ENCODE results near the gene AOAH. TPM values are rescaled to one million over a fixed set of nuclear protein-coding genes. Genes with fewer than 3 reads are reported as not detected.

The AOAH gene
- total and polyA plus RNA-seq, 11 donors = 0.65 to 42.0 (median 1.8) TPM

DNA sequence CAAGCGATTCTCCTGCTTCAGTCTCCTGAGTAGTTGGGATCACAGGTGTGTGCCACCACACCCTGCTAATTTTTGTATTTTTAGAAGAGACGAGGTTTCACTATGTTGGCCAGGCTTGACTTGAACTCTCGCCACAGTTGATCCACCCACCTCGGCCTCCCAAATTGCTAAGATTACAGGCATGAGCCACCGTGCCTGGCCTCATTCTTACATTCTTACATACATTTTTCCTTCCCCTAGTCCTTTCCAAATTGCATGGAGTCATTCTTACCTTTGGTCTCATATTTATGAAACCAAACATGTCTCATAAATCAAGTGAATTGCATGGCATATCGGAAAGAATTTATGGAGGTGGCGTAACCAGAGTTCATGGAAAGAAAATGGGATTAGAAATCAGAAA, 186.2 kb downstream of the AOAH start:
- H3K36me3 ChIP-seq = peaks cover 0 to 32% (median 0%) of the 10 kb centered on the region in 9 donors
- ATAC-seq (no peak), DNase-seq (no peak)
- WGBS, 4 donors = 75 to 89% (median 83%) methylated on average over 7 of the region's 7 CpGs
- intact Hi-C loops (cut with DNase I) = no loop called here
- no peaks in the 10 kb centered on the region for H3K9me3 ChIP-seq
- no peak overlapping the region for H3K27ac ChIP-seq
- TF ChIP-seq, protein P1, sequence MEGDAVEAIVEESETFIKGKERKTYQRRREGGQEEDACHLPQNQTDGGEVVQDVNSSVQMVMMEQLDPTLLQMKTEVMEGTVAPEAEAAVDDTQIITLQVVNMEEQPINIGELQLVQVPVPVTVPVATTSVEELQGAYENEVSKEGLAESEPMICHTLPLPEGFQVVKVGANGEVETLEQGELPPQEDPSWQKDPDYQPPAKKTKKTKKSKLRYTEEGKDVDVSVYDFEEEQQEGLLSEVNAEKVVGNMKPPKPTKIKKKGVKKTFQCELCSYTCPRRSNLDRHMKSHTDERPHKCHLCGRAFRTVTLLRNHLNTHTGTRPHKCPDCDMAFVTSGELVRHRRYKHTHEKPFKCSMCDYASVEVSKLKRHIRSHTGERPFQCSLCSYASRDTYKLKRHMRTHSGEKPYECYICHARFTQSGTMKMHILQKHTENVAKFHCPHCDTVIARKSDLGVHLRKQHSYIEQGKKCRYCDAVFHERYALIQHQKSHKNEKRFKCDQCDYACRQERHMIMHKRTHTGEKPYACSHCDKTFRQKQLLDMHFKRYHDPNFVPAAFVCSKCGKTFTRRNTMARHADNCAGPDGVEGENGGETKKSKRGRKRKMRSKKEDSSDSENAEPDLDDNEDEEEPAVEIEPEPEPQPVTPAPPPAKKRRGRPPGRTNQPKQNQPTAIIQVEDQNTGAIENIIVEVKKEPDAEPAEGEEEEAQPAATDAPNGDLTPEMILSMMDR (IDR thresholded peaks at IDR 0.05) = no peak
- no peak for TF ChIP-seq POLR2A (IDR thresholded peaks at IDR 0.05)
- H3K27me3 ChIP-seq = no peaks in the 10 kb centered on the region
- no peak overlapping the region for H3K4me3 ChIP-seq
- H3K4me1 ChIP-seq = no peaks in the 10 kb centered on the region

GRCh38 chr7:36535866-36536664, 188.2 kb downstream of the AOAH start:
- 89 to 90% (median 90%) methylated on average over 9 of the region's 9 CpGs for WGBS, 4 donors
- ATAC-seq (no peak), DNase-seq (no peak)
- Histone ChIP-seq H3K4me1 (no peaks in the 10 kb centered on the region), H3K36me3 (peaks cover 0 to 30% (median 0%) of the 10 kb centered on the region in 9 donors), H3K9me3 (no peaks in the 10 kb centered on the region), H3K4me3 (no peak overlapping the region), H3K27me3 (no peaks in the 10 kb centered on the region), H3K27ac (no peak overlapping the region)
- TF ChIP-seq, protein P1 (IDR thresholded peaks at IDR 0.05) = no peak
- TF ChIP-seq POLR2A (IDR thresholded peaks at IDR 0.05) = no peak
- intact Hi-C loops (cut with DNase I) = no loop called here

- H3K27ac ChIP-seq = no peak overlapping the region
- H3K9me3 ChIP-seq = no peaks in the 10 kb centered on the region
- H3K4me1 ChIP-seq = no peaks in the 10 kb centered on the region
- ATAC-seq (no peak), DNase-seq (no peak)
- WGBS, 4 donors = 88 to 96% (median 90%) methylated on average over 5 to 7 of the region's 7 CpGs
- no peak overlapping the region for H3K4me3 ChIP-seq
- H3K27me3 ChIP-seq = no peaks in the 10 kb centered on the region
- TF ChIP-seq, protein P1 (IDR thresholded peaks at IDR 0.05) = no peak
- no peak for TF ChIP-seq POLR2A (IDR thresholded peaks at IDR 0.05)
- intact Hi-C loops (cut with DNase I) = no loop called here
- H3K36me3 ChIP-seq = peaks cover 0 to 17% (median 0%) of the 10 kb centered on the region in 9 donors
Observed at GRCh38 chr7:36533717-36534116, 190.6 kb downstream of the AOAH start.

- DNase-seq (no peak), ATAC-seq (no peak)
- no peaks in the 10 kb centered on the region for H3K9me3 ChIP-seq
- no peak for TF ChIP-seq POLR2A (IDR thresholded peaks at IDR 0.05)
- TF ChIP-seq, protein P1 (IDR thresholded peaks at IDR 0.05) = no peak
- no peaks in the 10 kb centered on the region for H3K27me3 ChIP-seq
- intact Hi-C loops (cut with DNase I) = no loop called here
- H3K27ac ChIP-seq = no peak overlapping the region
- H3K36me3 ChIP-seq = peaks cover 0 to 13% (median 0%) of the 10 kb centered on the region in 9 donors
- no peak overlapping the region for H3K4me3 ChIP-seq
- WGBS, 4 donors = 80 to 82% (median 81%) methylated on average over 5 of the region's 5 CpGs
- no peaks in the 10 kb centered on the region for H3K4me1 ChIP-seq
Observed at GRCh38 chr7:36532981-36533499, 191.3 kb downstream of the AOAH start.

Data from heart left ventricle (tissue), 16 donors.